ENCODE results near the gene FILIP1L. TPM values are rescaled to one million over a fixed set of nuclear protein-coding genes. Genes with fewer than 3 reads are reported as not detected.
"Not testable (repeated sequence)": the region's sequence is repeated elsewhere in the genome, so short reads cannot be mapped to it uniquely, and the experiment has no call there.

Gene FILIP1L
- total RNA-seq, 1 experiment from 2014 or later = not detected

- in situ Hi-C loops (cut with HindIII; ENCODE audit: low pct_unique_long_range_greater_than_20kb, low sequenced_read_pairs) = no loop called here
- no peak for DNase-seq (ENCODE audit: low read depth, low spot score)
These were observed 53.4 kb downstream of the FILIP1L start for GRCh38 chr3:100060685-100061484.

GRCh38 chr3:100059472-100059871, 54.8 kb downstream of the FILIP1L start:
- no peak for DNase-seq (ENCODE audit: low read depth, low spot score)
- in situ Hi-C loops (cut with HindIII; ENCODE audit: low pct_unique_long_range_greater_than_20kb, low sequenced_read_pairs) = no loop called here

- in situ Hi-C loops (cut with HindIII; ENCODE audit: low pct_unique_long_range_greater_than_20kb, low sequenced_read_pairs) = no loop called here
- DNase-seq (ENCODE audit: low read depth, low spot score) = no peak
These were observed 56.4 kb downstream of the FILIP1L start for GRCh38 chr3:100057716-100058575.

- DNase-seq (ENCODE audit: low read depth, low spot score) = no peak
- in situ Hi-C loops (cut with HindIII; ENCODE audit: low pct_unique_long_range_greater_than_20kb, low sequenced_read_pairs) = no loop called here
These were observed 60.2 kb downstream of the FILIP1L start for GRCh38 chr3:100053951-100054620.

- in situ Hi-C loops (cut with HindIII; ENCODE audit: low pct_unique_long_range_greater_than_20kb, low sequenced_read_pairs) = not testable (repeated sequence)
These were observed 62.8 kb downstream of the FILIP1L start for GRCh38 chr3:100051513-100051912.

GRCh38 chr3:100048248-100048647, 66.1 kb downstream of the FILIP1L start:
- DNase-seq (ENCODE audit: low read depth, low spot score) = peak; percentile 3
- in situ Hi-C loops (cut with HindIII; ENCODE audit: low pct_unique_long_range_greater_than_20kb, low sequenced_read_pairs) = no loop called here

More at GRCh38 chr3:100051513-100051912, 62.8 kb downstream of the FILIP1L start:
- DNase-seq (ENCODE audit: low read depth, low spot score) = not testable (repeated sequence)

- DNase-seq (ENCODE audit: low read depth, low spot score) = peak; percentile 89
- in situ Hi-C loops (cut with HindIII; ENCODE audit: low pct_unique_long_range_greater_than_20kb, low sequenced_read_pairs) = no loop called here
These were observed 66.7 kb downstream of the FILIP1L start for GRCh38 chr3:100047455-100048141.

- in situ Hi-C loops (cut with HindIII; ENCODE audit: low pct_unique_long_range_greater_than_20kb, low sequenced_read_pairs) = no loop called here
- DNase-seq (ENCODE audit: low read depth, low spot score) = no peak
These were observed 67.3 kb downstream of the FILIP1L start for GRCh38 chr3:100046986-100047385.

GRCh38 chr3:100045696-100046095, 68.6 kb downstream of the FILIP1L start:
- in situ Hi-C loops (cut with HindIII; ENCODE audit: low pct_unique_long_range_greater_than_20kb, low sequenced_read_pairs) = no loop called here

GRCh38 chr3:100044369-100044768, 69.9 kb downstream of the FILIP1L start:
- in situ Hi-C loops (cut with HindIII; ENCODE audit: low pct_unique_long_range_greater_than_20kb, low sequenced_read_pairs) = no loop called here
- DNase-seq (ENCODE audit: low read depth, low spot score) = no peak

More at GRCh38 chr3:100045696-100046095, 68.6 kb downstream of the FILIP1L start:
- DNase-seq (ENCODE audit: low read depth, low spot score) = peak; percentile 2

- in situ Hi-C loops (cut with HindIII; ENCODE audit: low pct_unique_long_range_greater_than_20kb, low sequenced_read_pairs) = no loop called here
- DNase-seq (ENCODE audit: low read depth, low spot score) = no peak
These were observed 71.0 kb downstream of the FILIP1L start for GRCh38 chr3:100043271-100043670.

GRCh38 chr3:100042166-100042981, 71.9 kb downstream of the FILIP1L start:
- DNase-seq (ENCODE audit: low read depth, low spot score) = no peak
- in situ Hi-C loops (cut with HindIII; ENCODE audit: low pct_unique_long_range_greater_than_20kb, low sequenced_read_pairs) = no loop called here

- DNase-seq (ENCODE audit: low read depth, low spot score) = no peak
- in situ Hi-C loops (cut with HindIII; ENCODE audit: low pct_unique_long_range_greater_than_20kb, low sequenced_read_pairs) = no loop called here
These were observed 73.0 kb downstream of the FILIP1L start for GRCh38 chr3:100041328-100041749.

GRCh38 chr3:100040451-100041225, 73.7 kb downstream of the FILIP1L start:
- in situ Hi-C loops (cut with HindIII; ENCODE audit: low pct_unique_long_range_greater_than_20kb, low sequenced_read_pairs) = no loop called here

GRCh38 chr3:100039075-100039474, 75.2 kb downstream of the FILIP1L start:
- in situ Hi-C loops (cut with HindIII; ENCODE audit: low pct_unique_long_range_greater_than_20kb, low sequenced_read_pairs) = no loop called here

More at GRCh38 chr3:100040451-100041225, 73.7 kb downstream of the FILIP1L start:
- DNase-seq (ENCODE audit: low read depth, low spot score) = no peak

GRCh38 chr3:100033903-100034471, 80.3 kb downstream of the FILIP1L start:
- DNase-seq (ENCODE audit: low read depth, low spot score) = no peak
- in situ Hi-C loops (cut with HindIII; ENCODE audit: low pct_unique_long_range_greater_than_20kb, low sequenced_read_pairs) = no loop called here

More at GRCh38 chr3:100039075-100039474, 75.2 kb downstream of the FILIP1L start:
- DNase-seq (ENCODE audit: low read depth, low spot score) = no peak

All from SK-MEL-5 (cell line).